ENCODE results near the gene SLAMF8. TPM values are rescaled to one million over a fixed set of nuclear protein-coding genes. Genes with fewer than 3 reads are reported as not detected.
A peak's percentile ranks its signal among the peaks of the same experiment; 100 is the strongest.

The SLAMF8 gene
- polyA plus RNA-seq, 3 donors: 2.6 to 5.7 (median 5.7) TPM

DNA sequence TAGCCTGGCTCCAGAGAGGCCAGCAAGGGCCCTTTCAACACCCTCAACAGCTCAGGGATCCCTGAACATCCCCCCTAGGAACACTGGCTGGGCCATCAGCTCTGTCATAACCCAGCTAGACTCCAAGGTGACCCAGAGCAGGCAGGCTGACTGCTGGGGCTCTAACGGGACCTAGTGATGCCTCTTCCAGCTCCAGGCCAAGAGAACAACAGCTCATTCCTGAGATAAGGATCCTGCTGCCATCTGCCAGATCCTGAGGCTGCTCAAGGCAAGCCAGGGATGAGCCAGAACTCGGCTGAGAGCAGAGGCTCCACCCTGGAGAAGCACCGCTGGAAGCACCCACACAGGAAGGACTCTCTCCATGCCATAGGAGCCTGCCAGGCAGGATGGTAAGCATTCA is 33.8 kb downstream of the SLAMF8 start:
- Histone ChIP-seq H4K20me1 (ENCODE audit: insufficient read depth, low read length) (no peaks in the 10 kb centered on the region), H3K9me3 (replicated peaks in 1 of 2; ENCODE audit: control insufficient read depth in 1 of 2, insufficient read depth in 1 of 2, low read length in 2 of 2) (no peaks in the 10 kb centered on the region), H3K4me3 (replicated peaks in 1 of 3; ENCODE audit: low read depth in 2 of 3, low read length in 3 of 3) (no peak overlapping the region), H3K27me3 (ENCODE audit: control insufficient read depth in 2 of 2, insufficient read depth in 2 of 2, low read length in 2 of 2) (peaks cover 0 to 2% of the 10 kb centered on the region in 2 donors), H2AFZ (ENCODE audit: insufficient read depth, low read depth, low read length, poor library complexity, severe bottlenecking) (no peak overlapping the region), H3K4me2 (replicated peaks; ENCODE audit: extremely low read depth, low read length, poor library complexity, severe bottlenecking) (no peak overlapping the region), H3K4me1 (ENCODE audit: control insufficient read depth in 1 of 2, insufficient read depth in 2 of 2, low read length in 2 of 2) (no peaks in the 10 kb centered on the region), H3K36me3 (replicated peaks in 1 of 2; ENCODE audit: control insufficient read depth in 1 of 2, insufficient read depth in 2 of 2, low read length in 2 of 2) (no peaks in the 10 kb centered on the region), H3K9ac (ENCODE audit: insufficient read depth, low read length, poor library complexity, severe bottlenecking) (no peak overlapping the region), H3K27ac (ENCODE audit: low read depth in 1 of 2, low read length in 2 of 2) (no peak overlapping the region), H3K79me2 (ENCODE audit: insufficient read depth, low read length) (no peaks in the 10 kb centered on the region)
- Mint-ChIP-seq H3K27ac (peak overlapping the region in 1 of 7 donors; percentile 2), H3K9me3 (no peaks in the 10 kb centered on the region), H3K4me3 (no peak overlapping the region), H3K4me1 (no peaks in the 10 kb centered on the region), H3K27me3 (ENCODE audit: low read depth in 3 of 3) (peaks cover 3 to 7% (median 3%) of the 10 kb centered on the region in 3 donors), H3K36me3 (no peaks in the 10 kb centered on the region)
- TF ChIP-seq, protein P1, sequence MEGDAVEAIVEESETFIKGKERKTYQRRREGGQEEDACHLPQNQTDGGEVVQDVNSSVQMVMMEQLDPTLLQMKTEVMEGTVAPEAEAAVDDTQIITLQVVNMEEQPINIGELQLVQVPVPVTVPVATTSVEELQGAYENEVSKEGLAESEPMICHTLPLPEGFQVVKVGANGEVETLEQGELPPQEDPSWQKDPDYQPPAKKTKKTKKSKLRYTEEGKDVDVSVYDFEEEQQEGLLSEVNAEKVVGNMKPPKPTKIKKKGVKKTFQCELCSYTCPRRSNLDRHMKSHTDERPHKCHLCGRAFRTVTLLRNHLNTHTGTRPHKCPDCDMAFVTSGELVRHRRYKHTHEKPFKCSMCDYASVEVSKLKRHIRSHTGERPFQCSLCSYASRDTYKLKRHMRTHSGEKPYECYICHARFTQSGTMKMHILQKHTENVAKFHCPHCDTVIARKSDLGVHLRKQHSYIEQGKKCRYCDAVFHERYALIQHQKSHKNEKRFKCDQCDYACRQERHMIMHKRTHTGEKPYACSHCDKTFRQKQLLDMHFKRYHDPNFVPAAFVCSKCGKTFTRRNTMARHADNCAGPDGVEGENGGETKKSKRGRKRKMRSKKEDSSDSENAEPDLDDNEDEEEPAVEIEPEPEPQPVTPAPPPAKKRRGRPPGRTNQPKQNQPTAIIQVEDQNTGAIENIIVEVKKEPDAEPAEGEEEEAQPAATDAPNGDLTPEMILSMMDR (IDR thresholded peaks at IDR 0.05): no peak
- 94% methylated on average over 3 of the region's 3 CpGs for WGBS (ENCODE audit: insufficient coverage)
- DNase-seq: no peak
- intact Hi-C loops (cut with micrococcal nuclease): no loop called here

DNA sequence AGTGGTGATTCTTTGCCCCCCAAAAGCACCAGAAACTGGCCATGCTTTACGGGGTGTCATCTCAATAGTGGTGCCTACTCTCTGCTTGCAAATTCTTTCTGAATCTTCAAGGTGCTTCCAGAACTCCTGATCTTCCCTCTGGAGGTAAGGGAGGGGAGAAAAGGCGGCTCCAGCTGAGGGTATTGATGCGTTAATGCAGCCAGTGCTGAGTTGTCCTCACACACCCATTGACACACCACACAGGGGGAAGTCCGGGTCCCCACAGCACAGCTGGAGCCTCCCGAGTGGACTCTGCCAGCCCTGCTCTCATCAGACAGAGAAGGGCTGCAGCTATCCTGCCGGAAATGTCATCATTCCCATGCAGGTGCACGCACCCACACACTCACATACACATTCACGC is 34.5 kb downstream of the SLAMF8 start:
- Histone ChIP-seq H3K36me3 (replicated peaks in 1 of 2; ENCODE audit: control insufficient read depth in 1 of 2, insufficient read depth in 2 of 2, low read length in 2 of 2) (no peaks in the 10 kb centered on the region), H3K9ac (ENCODE audit: insufficient read depth, low read length, poor library complexity, severe bottlenecking) (no peak overlapping the region), H3K27ac (ENCODE audit: low read depth in 1 of 2, low read length in 2 of 2) (no peak overlapping the region), H3K79me2 (ENCODE audit: insufficient read depth, low read length) (no peaks in the 10 kb centered on the region), H3K27me3 (ENCODE audit: control insufficient read depth in 2 of 2, insufficient read depth in 2 of 2, low read length in 2 of 2) (peaks cover 0 to 2% of the 10 kb centered on the region in 2 donors), H2AFZ (ENCODE audit: insufficient read depth, low read depth, low read length, poor library complexity, severe bottlenecking) (no peak overlapping the region), H3K4me3 (replicated peaks in 1 of 3; ENCODE audit: low read depth in 2 of 3, low read length in 3 of 3) (no peak overlapping the region), H3K4me1 (ENCODE audit: control insufficient read depth in 1 of 2, insufficient read depth in 2 of 2, low read length in 2 of 2) (no peaks in the 10 kb centered on the region), H4K20me1 (ENCODE audit: insufficient read depth, low read length) (no peaks in the 10 kb centered on the region), H3K4me2 (replicated peaks; ENCODE audit: extremely low read depth, low read length, poor library complexity, severe bottlenecking) (no peak overlapping the region), H3K9me3 (replicated peaks in 1 of 2; ENCODE audit: control insufficient read depth in 1 of 2, insufficient read depth in 1 of 2, low read length in 2 of 2) (no peaks in the 10 kb centered on the region)
- no peaks in the 10 kb centered on the region for H3K9me3 Mint-ChIP-seq
- H3K4me1 Mint-ChIP-seq: no peaks in the 10 kb centered on the region
- H3K27ac Mint-ChIP-seq: no peak overlapping the region
- intact Hi-C loops (cut with micrococcal nuclease): no loop called here
- H3K27me3 Mint-ChIP-seq (ENCODE audit: low read depth in 3 of 3): peaks cover 6 to 9% (median 8%) of the 10 kb centered on the region in 3 donors
- WGBS (ENCODE audit: insufficient coverage): 91% methylated on average over 4 of the region's 8 CpGs
- no peaks in the 10 kb centered on the region for H3K36me3 Mint-ChIP-seq
- DNase-seq: no peak
- TF ChIP-seq, protein P1 (IDR thresholded peaks at IDR 0.05): no peak
- H3K4me3 Mint-ChIP-seq: no peak overlapping the region

Data from CD14-positive monocyte (primary cell).